Endodermal cell (in vitro differentiated cells): ENCODE measurements around the gene LYZL4. TPM values are rescaled to one million over a fixed set of nuclear protein-coding genes. Genes with fewer than 3 reads are reported as not detected.

ENCODE experiments used
- DNase-seq: peaks from one replicate; pipeline ENCODE4 v3.0.0-alpha.2; 2017
- H3K27ac ChIP-seq: 2 replicates; pipeline ENCODE4 v1.5.1; 2013; ENCODE audit warnings: mild to moderate bottlenecking, low read depth, low read length, moderate library complexity
- H3K27me3 ChIP-seq: 2 replicates; pipeline ENCODE4 v1.6.1; 2013; ENCODE audit warnings: mild to moderate bottlenecking, low read length, moderate library complexity; ENCODE audit not compliant: insufficient read depth, control insufficient read depth, poor library complexity, severe bottlenecking
- H3K36me3 ChIP-seq: 2 replicates; pipeline ENCODE4 v1.7.0; 2013; ENCODE audit warnings: mild to moderate bottlenecking, low read length, moderate library complexity; ENCODE audit not compliant: control insufficient read depth, insufficient read depth
- H3K4me1 ChIP-seq: one replicate; pipeline ENCODE4 v1.7.0; 2013; ENCODE audit warnings: low read length; ENCODE audit not compliant: control insufficient read depth, insufficient read depth
- H3K4me3 ChIP-seq: 2 replicates; pipeline ENCODE4 v1.5.1; 2013; ENCODE audit warnings: mild to moderate bottlenecking, low read length, moderate library complexity
- H3K9ac ChIP-seq: 2 replicates; pipeline ENCODE4 v1.6.1; 2013; ENCODE audit warnings: mild to moderate bottlenecking, low read length, moderate library complexity; ENCODE audit not compliant: poor library complexity, severe bottlenecking; ENCODE audit errors: extremely low read depth
- H3K9me3 ChIP-seq: 2 replicates; pipeline ENCODE4 v1.6.1; 2013; ENCODE audit warnings: mild to moderate bottlenecking, low read length, moderate library complexity; ENCODE audit not compliant: control insufficient read depth
- H3K27ac Mint-ChIP-seq: 2 replicates; pipeline ENCODE4 v1.8.0; 2020; ENCODE audit warnings: mixed read lengths
- H3K27me3 Mint-ChIP-seq: 2 replicates; pipeline ENCODE4 v1.8.0; 2021; ENCODE audit warnings: mild to moderate bottlenecking, mixed read lengths; ENCODE audit not compliant: insufficient read depth
- H3K36me3 Mint-ChIP-seq: 2 replicates; pipeline ENCODE4 v1.8.0; 2020; ENCODE audit warnings: low read depth, mixed read lengths
- H3K4me1 Mint-ChIP-seq: 2 replicates; pipeline ENCODE4 v1.8.0; 2020; ENCODE audit warnings: mixed read lengths
- H3K4me3 Mint-ChIP-seq: 2 replicates; pipeline ENCODE4 v1.8.0; 2020; ENCODE audit warnings: mild to moderate bottlenecking, moderate library complexity, mixed read lengths
- H3K9me3 Mint-ChIP-seq: 2 replicates; pipeline ENCODE4 v1.8.0; 2020; ENCODE audit warnings: mild to moderate bottlenecking, mixed read lengths
- WGBS, 2 experiments: methylation state at CpG; one replicate each; pipeline versions ENCODE4 v1.1.5 to v1.1.7; 2013; ENCODE audit warnings: missing lambda C conversion rate in 2 of 2, mixed read lengths in 1 of 2; ENCODE audit not compliant: insufficient coverage in 1 of 2, insufficient read length in 1 of 2; 5-methylcytosine and 5-hydroxymethylcytosine counted together
- total RNA-seq, 2 donors: library from RNA; stranded (reverse); fragmentation: NEBNext Ultra II Directional in 1 of 2; extraction: Animal tissue kit (Norgen Biotek cat#: 25700) in 1 of 2; gene quantifications; 2 replicates in 1 of 2; 3 replicates in 1 of 2; pipeline ENCODE4 v1.2.1, GENCODE V29; 2021
- TF ChIP-seq, protein P1 (sequence below): fragments of 200-600 bp; sonication (generic); conservative IDR thresholded peaks from 2 replicates; pipeline ENCODE4 v1.5.0; 2021; ENCODE audit warnings: antibody characterized with exemption, mild to moderate bottlenecking

The LYZL4 gene
- total RNA-seq, 2 donors from 2014 or later: not detected

DNA sequence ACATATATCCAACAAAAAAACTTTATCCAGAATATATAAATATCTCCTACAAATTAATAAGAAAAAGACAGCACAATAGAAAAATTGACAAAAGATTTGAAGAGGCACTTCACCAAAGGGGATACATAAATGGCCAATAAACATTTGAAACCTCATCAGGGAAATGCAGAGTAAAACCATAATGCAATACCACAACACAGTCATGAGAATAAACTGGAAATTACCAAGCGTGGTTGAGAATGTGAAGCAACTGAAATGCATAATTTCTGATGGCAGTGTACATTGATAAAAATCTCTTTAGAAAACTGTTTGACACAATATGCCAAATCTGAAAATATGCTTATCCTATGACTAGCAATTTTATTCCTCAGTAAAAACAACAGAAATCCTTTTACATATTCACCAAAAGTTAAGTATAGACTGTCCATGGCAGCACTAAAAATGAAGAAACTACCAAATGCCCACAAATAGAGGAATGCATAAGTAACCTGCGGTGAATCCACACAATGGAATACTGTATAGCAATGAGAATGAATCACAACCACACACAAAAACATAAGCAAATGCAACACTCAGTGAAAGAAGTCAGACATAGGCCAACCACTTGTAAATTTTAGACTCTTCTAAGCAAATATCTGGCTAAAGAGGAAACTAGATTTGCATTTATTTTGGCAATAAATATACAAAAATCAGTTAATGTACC lies 7.9 kb downstream of the LYZL4 start:
- no peak overlapping the region for H3K4me3 ChIP-seq
- no peaks in the 10 kb centered on the region for H3K9me3 ChIP-seq
- no peaks in the 10 kb centered on the region for H3K36me3 Mint-ChIP-seq
- H3K9ac ChIP-seq: no peak overlapping the region
- H3K9me3 Mint-ChIP-seq: peaks cover 6% of the 10 kb centered on the region
- H3K4me3 Mint-ChIP-seq: no peak overlapping the region
- TF ChIP-seq, protein P1, sequence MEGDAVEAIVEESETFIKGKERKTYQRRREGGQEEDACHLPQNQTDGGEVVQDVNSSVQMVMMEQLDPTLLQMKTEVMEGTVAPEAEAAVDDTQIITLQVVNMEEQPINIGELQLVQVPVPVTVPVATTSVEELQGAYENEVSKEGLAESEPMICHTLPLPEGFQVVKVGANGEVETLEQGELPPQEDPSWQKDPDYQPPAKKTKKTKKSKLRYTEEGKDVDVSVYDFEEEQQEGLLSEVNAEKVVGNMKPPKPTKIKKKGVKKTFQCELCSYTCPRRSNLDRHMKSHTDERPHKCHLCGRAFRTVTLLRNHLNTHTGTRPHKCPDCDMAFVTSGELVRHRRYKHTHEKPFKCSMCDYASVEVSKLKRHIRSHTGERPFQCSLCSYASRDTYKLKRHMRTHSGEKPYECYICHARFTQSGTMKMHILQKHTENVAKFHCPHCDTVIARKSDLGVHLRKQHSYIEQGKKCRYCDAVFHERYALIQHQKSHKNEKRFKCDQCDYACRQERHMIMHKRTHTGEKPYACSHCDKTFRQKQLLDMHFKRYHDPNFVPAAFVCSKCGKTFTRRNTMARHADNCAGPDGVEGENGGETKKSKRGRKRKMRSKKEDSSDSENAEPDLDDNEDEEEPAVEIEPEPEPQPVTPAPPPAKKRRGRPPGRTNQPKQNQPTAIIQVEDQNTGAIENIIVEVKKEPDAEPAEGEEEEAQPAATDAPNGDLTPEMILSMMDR: no peak
- no peaks in the 10 kb centered on the region for H3K4me1 ChIP-seq
- H3K36me3 ChIP-seq: no peaks in the 10 kb centered on the region
- no peak overlapping the region for H3K27ac Mint-ChIP-seq
- H3K27me3 Mint-ChIP-seq: peaks cover 4% of the 10 kb centered on the region
- DNase-seq: no peak
- H3K27ac ChIP-seq: no peak overlapping the region
- no peaks in the 10 kb centered on the region for H3K27me3 ChIP-seq
- 87% methylated on average over 2 of the region's 2 CpGs; no CpG with 5 or more reads in 1 of the 2 experiments for WGBS, 2 experiments
- H3K4me1 Mint-ChIP-seq: no peaks in the 10 kb centered on the region

DNA sequence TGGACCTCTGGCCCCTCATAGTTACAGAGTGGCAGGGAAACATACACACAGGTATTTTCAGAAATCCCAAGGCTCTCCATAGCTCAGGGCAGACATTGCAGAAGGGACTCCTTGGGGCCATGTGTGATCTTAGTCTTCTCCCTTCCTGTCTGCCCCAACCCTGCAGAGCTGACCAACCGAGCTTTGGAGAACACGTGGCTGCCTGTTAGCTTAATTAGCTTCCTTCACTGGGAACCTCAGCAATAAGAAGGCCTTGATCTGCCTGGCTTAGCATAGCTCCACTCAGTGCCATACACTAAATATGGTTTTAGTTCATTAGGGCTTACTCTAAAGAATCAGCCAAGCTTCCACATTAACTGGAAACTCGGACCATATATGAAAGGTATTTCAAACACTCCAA lies 12.3 kb downstream of the LYZL4 start:
- Mint-ChIP-seq H3K9me3 (peaks cover 6% of the 10 kb centered on the region), H3K27ac (no peak overlapping the region), H3K27me3 (peaks cover 4% of the 10 kb centered on the region), H3K4me3 (no peak overlapping the region), H3K36me3 (no peaks in the 10 kb centered on the region), H3K4me1 (no peaks in the 10 kb centered on the region)
- Histone ChIP-seq H3K4me3 (no peak overlapping the region), H3K9me3 (no peaks in the 10 kb centered on the region), H3K27me3 (no peaks in the 10 kb centered on the region), H3K36me3 (no peaks in the 10 kb centered on the region), H3K4me1 (no peaks in the 10 kb centered on the region), H3K9ac (no peak overlapping the region), H3K27ac (no peak overlapping the region)
- no peak for DNase-seq
- TF ChIP-seq, protein P1: no peak
- 92% methylated on average over 3 of the region's 3 CpGs; no CpG with 5 or more reads in 1 of the 2 experiments for WGBS, 2 experiments

GRCh38 chr3:42397644-42398043 lies 12.8 kb downstream of the LYZL4 start:
- H3K9me3 Mint-ChIP-seq: peaks cover 6% of the 10 kb centered on the region
- Histone ChIP-seq H3K4me1 (no peaks in the 10 kb centered on the region), H3K4me3 (no peak overlapping the region), H3K27me3 (no peaks in the 10 kb centered on the region), H3K9me3 (no peaks in the 10 kb centered on the region), H3K36me3 (no peaks in the 10 kb centered on the region), H3K9ac (no peak overlapping the region), H3K27ac (no peak overlapping the region)
- TF ChIP-seq, protein P1: no peak
- no peak overlapping the region for H3K27ac Mint-ChIP-seq
- no peaks in the 10 kb centered on the region for H3K4me1 Mint-ChIP-seq
- no peaks in the 10 kb centered on the region for H3K36me3 Mint-ChIP-seq
- peaks cover 4% of the 10 kb centered on the region for H3K27me3 Mint-ChIP-seq
- WGBS, 2 experiments: 97 to 98% methylated on average over 5 to 8 of the region's 8 CpGs
- no peak for DNase-seq
- H3K4me3 Mint-ChIP-seq: no peak overlapping the region
